ENCODE data around the gene MAGI2.

MAGI2 gene

DNA sequence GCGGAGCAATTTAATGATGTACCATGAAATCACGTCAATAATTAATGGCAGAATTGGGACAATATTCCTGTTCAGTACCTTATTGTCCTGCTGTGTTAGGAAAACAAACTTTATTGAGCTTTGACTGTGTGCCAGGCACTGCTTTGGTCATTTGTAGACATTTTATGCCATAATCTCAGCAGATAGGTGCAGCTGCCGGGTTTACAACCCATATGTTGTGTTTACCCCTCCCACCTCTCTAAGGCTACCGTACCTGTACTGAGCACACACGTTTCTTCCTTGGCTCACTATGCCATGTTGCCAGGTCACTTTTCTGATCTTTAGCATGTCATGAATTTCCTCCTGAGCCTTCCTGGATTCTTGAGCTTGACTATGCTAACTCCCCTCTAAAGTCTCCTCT, 1232.7 kb downstream of the MAGI2 start:
- Histone ChIP-seq H3K27ac (ENCODE audit: low read depth, low read length) (no peak overlapping the region), H3K9me3 (ENCODE audit: insufficient read depth, low read length) (no peaks in the 10 kb centered on the region), H3K27me3 (ENCODE audit: low read length) (no peaks in the 10 kb centered on the region), H3K4me3 (ENCODE audit: insufficient read depth, low read length, poor library complexity, severe bottlenecking) (no peak overlapping the region), H3K4me2 (ENCODE audit: low read depth, low read length, poor library complexity, severe bottlenecking) (no peak overlapping the region), H3K36me3 (ENCODE audit: low read length) (no peaks in the 10 kb centered on the region), H3K79me2 (ENCODE audit: insufficient read depth, low read length) (no peaks in the 10 kb centered on the region), H3K9ac (ENCODE audit: low read length) (no peak overlapping the region), H2AFZ (ENCODE audit: low read depth, low read length, severe bottlenecking) (no peak overlapping the region), H3F3A (ENCODE audit: insufficient read depth) (no peaks in the 10 kb centered on the region), H4K20me1 (ENCODE audit: low read depth, low read length) (no peaks in the 10 kb centered on the region), H3K9me2 (replicated peaks; ENCODE audit: insufficient read depth, low read length) (no peaks in the 10 kb centered on the region)
- TF ChIP-seq EZH2phosphoT487 (conservative IDR thresholded peaks at IDR 0.05; ENCODE audit: low read length): no peak

DNA sequence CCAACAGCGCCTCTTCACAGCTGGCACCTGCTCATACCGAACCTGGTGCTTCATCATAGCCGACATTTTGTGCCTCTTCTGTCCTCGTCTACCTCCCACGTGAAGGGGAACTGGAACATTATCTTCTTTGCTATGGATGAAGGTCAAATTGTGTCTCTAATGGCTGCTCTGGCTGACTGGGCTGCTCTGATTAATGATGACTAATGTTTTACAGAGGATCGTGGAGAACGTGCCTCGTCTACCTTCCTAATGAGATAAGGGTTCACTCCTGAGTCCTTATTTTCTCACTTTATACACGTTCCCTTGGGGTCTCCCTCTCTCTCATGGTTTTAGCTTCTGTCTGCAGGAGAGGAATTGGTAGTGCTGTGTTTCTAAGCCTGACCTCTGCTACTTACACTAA, 1234.6 kb downstream of the MAGI2 start:
- Histone ChIP-seq H3K27me3 (ENCODE audit: low read length) (no peaks in the 10 kb centered on the region), H3K9me2 (replicated peaks; ENCODE audit: insufficient read depth, low read length) (no peaks in the 10 kb centered on the region), H3K4me2 (ENCODE audit: low read depth, low read length, poor library complexity, severe bottlenecking) (no peak overlapping the region), H3K9ac (ENCODE audit: low read length) (no peak overlapping the region), H3K9me3 (ENCODE audit: insufficient read depth, low read length) (no peaks in the 10 kb centered on the region), H3K27ac (ENCODE audit: low read depth, low read length) (no peak overlapping the region), H3K36me3 (ENCODE audit: low read length) (no peaks in the 10 kb centered on the region), H3K4me3 (ENCODE audit: insufficient read depth, low read length, poor library complexity, severe bottlenecking) (no peak overlapping the region), H3F3A (ENCODE audit: insufficient read depth) (no peaks in the 10 kb centered on the region), H2AFZ (ENCODE audit: low read depth, low read length, severe bottlenecking) (no peak overlapping the region), H4K20me1 (ENCODE audit: low read depth, low read length) (no peaks in the 10 kb centered on the region), H3K79me2 (ENCODE audit: insufficient read depth, low read length) (no peaks in the 10 kb centered on the region)
- TF ChIP-seq, protein P1, sequence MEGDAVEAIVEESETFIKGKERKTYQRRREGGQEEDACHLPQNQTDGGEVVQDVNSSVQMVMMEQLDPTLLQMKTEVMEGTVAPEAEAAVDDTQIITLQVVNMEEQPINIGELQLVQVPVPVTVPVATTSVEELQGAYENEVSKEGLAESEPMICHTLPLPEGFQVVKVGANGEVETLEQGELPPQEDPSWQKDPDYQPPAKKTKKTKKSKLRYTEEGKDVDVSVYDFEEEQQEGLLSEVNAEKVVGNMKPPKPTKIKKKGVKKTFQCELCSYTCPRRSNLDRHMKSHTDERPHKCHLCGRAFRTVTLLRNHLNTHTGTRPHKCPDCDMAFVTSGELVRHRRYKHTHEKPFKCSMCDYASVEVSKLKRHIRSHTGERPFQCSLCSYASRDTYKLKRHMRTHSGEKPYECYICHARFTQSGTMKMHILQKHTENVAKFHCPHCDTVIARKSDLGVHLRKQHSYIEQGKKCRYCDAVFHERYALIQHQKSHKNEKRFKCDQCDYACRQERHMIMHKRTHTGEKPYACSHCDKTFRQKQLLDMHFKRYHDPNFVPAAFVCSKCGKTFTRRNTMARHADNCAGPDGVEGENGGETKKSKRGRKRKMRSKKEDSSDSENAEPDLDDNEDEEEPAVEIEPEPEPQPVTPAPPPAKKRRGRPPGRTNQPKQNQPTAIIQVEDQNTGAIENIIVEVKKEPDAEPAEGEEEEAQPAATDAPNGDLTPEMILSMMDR (IDR thresholded peaks at IDR 0.05; ENCODE audit: insufficient read depth, low read length, poor library complexity, severe bottlenecking): no peak
- no peak for TF ChIP-seq EZH2phosphoT487 (conservative IDR thresholded peaks at IDR 0.05; ENCODE audit: low read length)

DNA sequence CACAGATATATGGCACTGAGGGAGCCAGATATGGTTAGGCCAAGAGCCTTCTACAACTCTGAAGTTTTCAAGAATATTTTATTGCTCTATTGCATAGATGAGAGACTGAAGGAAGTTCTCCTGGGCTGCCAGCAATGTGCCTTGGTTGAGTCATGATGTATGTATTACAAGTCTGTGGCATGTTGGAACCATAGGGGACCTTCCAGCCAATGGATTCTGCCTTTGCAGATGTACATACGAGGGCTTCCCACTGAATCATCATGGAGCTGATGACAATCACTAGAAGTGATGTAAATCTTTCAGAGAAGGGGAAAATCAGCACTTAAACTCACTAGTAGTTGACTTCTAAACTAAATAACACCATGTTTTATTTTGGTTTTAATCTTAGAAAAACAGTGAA, 1235.4 kb downstream of the MAGI2 start:
- H4K20me1 ChIP-seq (ENCODE audit: low read depth, low read length): no peaks in the 10 kb centered on the region
- no peak overlapping the region for H3K27ac ChIP-seq (ENCODE audit: low read depth, low read length)
- H3K79me2 ChIP-seq (ENCODE audit: insufficient read depth, low read length): no peaks in the 10 kb centered on the region
- H2AFZ ChIP-seq (ENCODE audit: low read depth, low read length, severe bottlenecking): no peak overlapping the region
- H3K9me2 ChIP-seq (replicated peaks; ENCODE audit: insufficient read depth, low read length): no peaks in the 10 kb centered on the region
- no peaks in the 10 kb centered on the region for H3F3A ChIP-seq (ENCODE audit: insufficient read depth)
- H3K27me3 ChIP-seq (ENCODE audit: low read length): no peaks in the 10 kb centered on the region
- no peak overlapping the region for H3K4me3 ChIP-seq (ENCODE audit: insufficient read depth, low read length, poor library complexity, severe bottlenecking)
- TF ChIP-seq, protein P1 (IDR thresholded peaks at IDR 0.05; ENCODE audit: insufficient read depth, low read length, poor library complexity, severe bottlenecking): no peak
- TF ChIP-seq EZH2phosphoT487 (conservative IDR thresholded peaks at IDR 0.05; ENCODE audit: low read length): no peak
- no peaks in the 10 kb centered on the region for H3K36me3 ChIP-seq (ENCODE audit: low read length)
- no peak overlapping the region for H3K4me2 ChIP-seq (ENCODE audit: low read depth, low read length, poor library complexity, severe bottlenecking)
- no peak overlapping the region for H3K9ac ChIP-seq (ENCODE audit: low read length)
- H3K9me3 ChIP-seq (ENCODE audit: insufficient read depth, low read length): no peaks in the 10 kb centered on the region

DNA sequence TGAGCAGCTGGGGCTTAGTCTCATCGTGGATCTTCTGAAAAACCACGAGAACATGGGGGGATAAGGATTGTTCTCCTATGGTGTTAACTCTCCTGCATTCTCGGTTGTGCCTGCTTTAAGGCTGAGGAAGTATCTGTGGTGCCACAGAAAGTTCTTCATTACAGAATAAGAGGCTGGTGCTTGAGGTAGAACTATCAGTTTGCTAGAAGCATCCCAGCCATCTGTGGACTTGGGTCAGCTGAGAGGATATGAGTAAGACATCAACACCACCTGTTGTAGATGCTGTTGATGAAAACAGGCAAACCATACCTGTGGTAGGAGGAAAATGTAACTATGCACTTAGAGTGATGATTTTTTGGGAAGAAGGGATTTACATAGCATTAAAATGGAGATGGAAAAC, 1238.3 kb downstream of the MAGI2 start:
- Histone ChIP-seq H3K9me2 (replicated peaks; ENCODE audit: insufficient read depth, low read length) (no peaks in the 10 kb centered on the region), H2AFZ (ENCODE audit: low read depth, low read length, severe bottlenecking) (no peak overlapping the region), H3K9me3 (ENCODE audit: insufficient read depth, low read length) (no peaks in the 10 kb centered on the region), H3K4me3 (ENCODE audit: insufficient read depth, low read length, poor library complexity, severe bottlenecking) (no peak overlapping the region), H3K4me2 (ENCODE audit: low read depth, low read length, poor library complexity, severe bottlenecking) (no peak overlapping the region), H3K36me3 (ENCODE audit: low read length) (no peaks in the 10 kb centered on the region), H3F3A (ENCODE audit: insufficient read depth) (no peaks in the 10 kb centered on the region), H3K27me3 (ENCODE audit: low read length) (no peaks in the 10 kb centered on the region), H3K9ac (ENCODE audit: low read length) (no peak overlapping the region), H4K20me1 (ENCODE audit: low read depth, low read length) (no peaks in the 10 kb centered on the region), H3K27ac (ENCODE audit: low read depth, low read length) (no peak overlapping the region), H3K79me2 (ENCODE audit: insufficient read depth, low read length) (no peaks in the 10 kb centered on the region)
- TF ChIP-seq EZH2phosphoT487 (conservative IDR thresholded peaks at IDR 0.05; ENCODE audit: low read length): no peak
